Measurements from ENCODE around the gene SPDEF.
A peak's percentile ranks its signal among the peaks of the same experiment; 100 is the strongest.

Gene SPDEF

DNA sequence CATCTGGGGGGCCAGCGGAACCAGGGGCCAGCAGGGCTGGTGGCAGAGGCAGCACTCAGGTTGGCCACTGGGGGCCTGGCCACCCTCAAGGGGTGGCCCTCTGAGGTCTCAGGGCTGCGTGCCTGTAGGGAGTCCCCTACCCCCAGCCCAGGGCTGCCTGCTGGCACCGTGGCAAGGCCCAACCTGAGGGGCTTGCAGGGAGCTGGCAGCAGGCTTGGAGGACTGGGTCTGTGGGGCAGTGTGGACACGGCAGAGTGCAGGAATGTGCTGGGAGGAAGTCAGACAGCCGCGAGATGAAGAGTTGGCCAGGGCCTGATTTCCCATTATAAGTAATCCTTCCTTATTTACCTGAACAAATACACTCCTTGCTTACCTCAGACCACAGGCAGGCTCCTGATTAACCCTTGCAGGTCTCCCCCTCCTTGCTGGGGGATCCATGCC, at the start of gene SPDEF:
TSS of gene SPDEF (minus strand) at position 299 of the 441 bp plus-strand sequence. CDS start 11,874 bp downstream, outside the sequence.
- no peak for DNase-seq (ENCODE audit: low read depth)

DNA sequence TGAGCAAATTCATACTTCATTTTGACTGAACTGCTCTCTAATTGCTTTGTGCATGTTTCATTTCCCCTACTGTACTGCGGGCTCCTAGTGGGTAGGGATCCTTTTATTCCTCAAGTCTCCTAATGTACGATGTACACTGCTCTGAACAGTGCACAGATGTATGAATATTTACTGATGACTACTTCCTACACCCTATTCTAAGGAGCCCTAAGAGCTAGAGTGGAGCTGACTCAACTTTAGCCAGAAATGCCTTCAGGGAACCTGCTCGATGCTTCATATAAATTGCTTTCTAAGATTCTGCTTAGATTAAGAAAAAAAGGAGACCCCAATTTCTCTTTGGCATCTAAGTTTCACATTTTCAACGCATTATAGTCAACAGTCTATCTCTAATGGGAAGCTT, 47.6 kb upstream of the SPDEF start:
- no peak for DNase-seq (ENCODE audit: low read depth)

DNA sequence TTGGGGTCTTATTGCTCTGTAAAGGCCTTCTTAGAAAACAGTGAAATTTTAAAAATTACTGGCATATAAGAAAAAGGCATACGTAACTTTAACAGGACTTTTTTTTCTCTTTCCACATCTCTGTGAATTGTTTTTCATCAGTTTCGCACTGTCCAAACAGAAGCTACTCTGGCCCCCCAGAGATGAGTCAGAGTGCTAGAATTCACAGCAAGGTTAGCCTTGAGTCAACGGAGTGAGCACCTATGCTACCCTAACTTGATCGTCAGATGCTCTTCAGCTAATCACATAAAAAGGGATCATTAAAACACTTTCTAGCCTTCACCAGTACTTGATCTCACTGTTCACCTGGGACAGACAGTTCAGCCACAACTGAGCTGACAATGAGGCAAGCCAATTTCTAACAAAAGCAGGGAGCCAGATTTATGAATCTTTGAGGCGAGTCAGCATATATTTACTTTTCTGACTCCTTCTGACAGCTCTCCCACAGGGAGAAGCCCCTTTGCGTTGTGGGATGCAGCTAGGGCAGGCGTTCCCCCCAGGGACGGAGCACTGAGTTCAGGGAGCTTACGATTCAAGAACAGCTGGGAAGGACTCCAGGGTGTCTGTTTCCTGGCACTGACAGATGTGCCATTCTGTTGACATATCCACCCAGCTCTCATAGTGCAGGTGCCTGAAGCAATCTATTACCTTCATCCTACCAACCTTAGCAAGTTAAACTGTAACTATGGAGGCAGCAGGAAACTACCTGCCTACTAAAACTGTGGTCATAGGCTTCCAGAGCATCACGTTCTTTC, 46.4 kb upstream of the SPDEF start:
- DNase-seq (ENCODE audit: low read depth) = no peak

DNA sequence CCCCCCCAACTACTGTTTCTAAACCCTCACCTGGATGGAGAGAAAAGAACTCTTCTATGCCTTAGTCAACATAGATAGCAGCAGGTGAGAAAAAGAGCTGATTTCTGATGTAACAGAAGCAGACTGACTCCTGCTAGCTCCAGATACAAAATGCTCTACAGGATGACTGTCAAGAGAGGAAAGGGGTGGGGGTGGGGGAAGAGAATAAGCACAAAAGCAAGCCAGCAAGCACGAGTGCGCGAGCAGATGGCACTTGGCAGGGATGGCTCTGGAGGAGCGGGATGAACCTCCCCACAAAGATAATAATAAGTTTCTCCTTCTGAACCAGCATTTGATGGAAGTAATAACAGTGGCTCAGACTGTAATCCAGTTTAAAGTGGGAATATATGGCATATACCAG, 45.6 kb upstream of the SPDEF start:
- DNase-seq (ENCODE audit: low read depth) = no peak

DNA sequence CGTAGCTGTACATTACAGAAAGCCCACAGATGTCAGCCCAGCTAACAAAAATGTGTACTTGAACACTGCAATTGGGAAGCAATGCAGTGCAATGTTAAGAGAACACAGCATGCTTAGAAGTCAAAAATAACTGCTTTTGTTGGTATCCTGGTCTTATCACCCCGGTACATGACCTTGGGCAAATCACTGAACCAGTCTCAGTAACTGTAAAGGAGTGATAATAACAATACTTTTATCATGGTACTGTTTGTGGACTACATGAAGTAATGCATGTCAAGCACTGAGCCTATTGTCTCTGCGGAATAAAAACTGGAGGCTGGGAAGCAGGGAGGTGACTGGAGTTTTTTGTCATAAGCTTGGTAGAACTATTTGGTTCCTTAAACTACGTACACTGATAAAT, 44.7 kb upstream of the SPDEF start:
- no peak for DNase-seq (ENCODE audit: low read depth)

DNA sequence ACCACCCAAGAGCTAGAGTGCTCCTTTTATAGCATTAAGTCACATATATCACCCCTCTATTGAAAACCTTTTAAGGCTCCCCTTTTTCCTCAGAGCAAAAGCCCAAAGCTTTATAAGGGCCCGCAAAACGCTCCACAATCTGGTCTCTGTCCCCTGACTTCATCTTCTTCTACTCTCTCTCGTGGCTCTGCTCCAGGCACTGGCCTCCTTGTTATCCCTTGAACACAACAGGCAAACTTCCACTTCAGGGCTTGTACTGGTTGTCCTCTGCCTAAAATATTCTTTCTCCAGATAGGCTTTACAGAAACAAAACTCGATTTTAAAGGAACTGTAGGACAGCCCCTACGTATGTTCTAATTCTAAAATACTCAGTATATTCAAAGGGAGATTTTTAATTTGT, 44.0 kb upstream of the SPDEF start:
- DNase-seq (ENCODE audit: low read depth) = no peak

DNA sequence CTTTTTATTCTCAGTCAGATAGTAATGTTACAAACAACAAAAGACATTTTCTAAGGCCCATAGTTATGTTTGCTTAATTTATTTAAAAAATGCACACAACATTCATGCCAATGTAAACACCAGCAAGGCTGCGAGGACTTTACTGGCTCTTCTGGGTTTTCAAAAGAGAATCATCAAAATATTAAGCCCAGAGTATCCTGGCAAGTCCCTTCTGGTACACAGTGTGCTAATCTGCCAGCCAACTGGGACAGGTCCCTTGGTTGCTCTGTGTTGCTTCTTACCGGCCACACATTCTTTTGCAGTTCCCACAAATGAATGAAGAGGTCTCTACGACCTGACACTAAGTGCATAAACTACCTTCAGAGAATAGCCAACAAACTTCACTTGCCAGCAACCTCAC, 42.6 kb upstream of the SPDEF start:
- DNase-seq (ENCODE audit: low read depth) = no peak

DNA sequence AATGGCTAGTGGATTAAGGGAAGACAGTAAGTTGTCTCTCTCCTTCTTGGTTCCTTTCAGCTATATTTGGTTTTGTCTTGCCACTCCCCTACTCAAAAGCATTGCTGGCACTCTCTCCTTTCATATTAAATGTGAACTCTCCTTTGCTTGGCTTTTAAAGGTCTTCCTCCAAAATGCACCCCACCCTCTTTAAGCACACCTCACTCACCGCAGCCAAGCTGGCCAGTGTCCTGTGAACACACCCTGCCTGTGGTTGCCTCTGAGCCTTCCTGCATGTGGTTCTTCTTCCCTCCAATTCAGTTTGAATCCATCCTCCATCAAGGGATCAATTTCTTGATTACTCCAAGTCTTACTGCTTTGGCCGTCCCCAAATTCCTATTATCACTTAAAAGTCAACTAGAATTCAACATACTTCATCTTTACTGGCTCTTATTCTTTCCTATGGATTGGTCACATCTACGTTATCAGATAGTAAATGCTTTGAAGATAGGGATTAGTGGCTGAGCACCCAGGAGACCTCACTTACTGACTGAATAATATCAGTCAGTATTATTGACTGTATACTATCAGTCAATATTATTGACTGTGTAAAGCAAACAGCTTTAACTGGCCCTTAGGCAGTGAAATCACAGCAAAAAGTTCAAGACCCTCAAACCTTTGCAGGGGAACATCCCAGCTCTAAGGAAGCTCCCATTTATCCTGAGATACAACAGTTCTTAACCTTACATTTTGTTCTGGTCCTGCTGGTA, 41.6 kb upstream of the SPDEF start:
- DNase-seq (ENCODE audit: low read depth) = no peak

DNA sequence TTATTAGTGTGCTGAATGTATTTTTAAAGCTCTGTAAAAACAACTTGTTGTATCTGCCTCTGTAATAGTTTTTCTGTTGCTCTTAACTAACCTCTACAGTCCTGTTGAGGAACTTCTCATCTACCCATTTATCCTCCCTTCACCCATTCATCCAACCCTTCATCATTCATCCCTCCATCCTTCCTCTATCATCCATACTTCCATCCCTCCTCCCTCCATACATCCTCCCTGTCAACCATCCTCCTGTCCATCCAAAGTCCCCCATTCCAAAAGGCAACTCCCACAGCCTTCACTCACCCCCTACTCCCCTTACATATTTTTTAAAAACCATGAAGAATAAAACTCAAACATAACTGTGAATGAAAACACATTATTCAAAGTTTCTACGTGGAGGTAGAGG, 40.7 kb upstream of the SPDEF start:
- DNase-seq (ENCODE audit: low read depth) = no peak

DNA sequence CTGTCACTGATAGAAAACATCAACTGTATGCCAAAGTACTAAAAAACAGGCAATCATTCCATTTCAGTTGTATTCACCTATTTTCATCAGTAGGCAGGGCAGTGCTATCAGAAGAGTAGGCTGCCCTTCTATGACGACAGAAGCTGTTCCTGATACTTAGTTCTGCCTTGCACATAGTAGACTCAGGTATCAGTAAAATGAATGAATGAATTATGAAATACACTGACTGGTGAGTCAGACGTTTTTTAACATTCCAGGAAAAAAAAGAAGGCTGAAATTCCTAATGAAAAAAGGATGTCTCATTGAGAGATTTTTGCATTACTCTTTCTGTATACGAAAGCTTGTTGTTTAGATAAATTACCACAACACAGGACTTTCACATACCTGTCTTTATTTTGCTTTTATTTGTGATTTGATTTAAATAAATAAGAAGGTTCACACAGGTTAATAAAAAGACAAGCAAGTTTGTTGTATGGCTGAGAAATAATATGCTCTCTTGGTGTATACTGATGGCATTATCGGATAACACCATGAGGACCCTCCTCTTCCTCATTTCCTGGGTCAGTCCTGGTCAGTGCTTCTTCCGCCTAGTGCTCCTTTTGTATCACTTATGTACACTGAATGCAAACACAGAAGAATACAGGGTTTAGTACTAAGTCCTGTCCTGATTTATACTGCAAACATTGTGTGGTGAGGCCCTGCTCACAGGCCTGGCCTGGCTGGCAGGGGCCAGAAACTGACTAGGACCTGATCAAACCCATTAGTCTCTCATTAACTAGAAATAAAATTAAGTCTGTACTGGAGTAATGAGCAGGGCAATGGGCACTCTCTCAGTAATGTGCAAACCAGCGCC, 39.4 kb upstream of the SPDEF start:
- DNase-seq (ENCODE audit: low read depth) = peak; percentile 52

DNA sequence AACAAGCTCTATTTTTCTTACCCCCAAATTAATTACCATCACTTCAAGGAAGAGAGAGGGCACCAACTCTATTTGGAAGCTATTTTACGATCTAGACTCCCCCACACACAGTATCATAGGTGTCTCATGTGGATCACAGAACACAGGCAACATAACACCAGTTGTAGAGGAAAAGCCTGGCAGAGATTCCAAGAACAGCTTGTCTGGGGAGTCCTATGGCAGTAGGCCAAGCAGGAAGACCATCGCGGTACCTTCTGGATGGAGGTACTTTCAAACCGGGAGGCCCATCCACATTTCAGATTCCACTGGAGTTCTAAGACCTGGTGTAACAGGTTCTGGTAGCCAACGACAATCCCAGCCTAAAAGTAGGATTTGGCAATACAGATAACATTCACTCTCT, 37.6 kb upstream of the SPDEF start:
- DNase-seq (ENCODE audit: low read depth) = no peak

DNA sequence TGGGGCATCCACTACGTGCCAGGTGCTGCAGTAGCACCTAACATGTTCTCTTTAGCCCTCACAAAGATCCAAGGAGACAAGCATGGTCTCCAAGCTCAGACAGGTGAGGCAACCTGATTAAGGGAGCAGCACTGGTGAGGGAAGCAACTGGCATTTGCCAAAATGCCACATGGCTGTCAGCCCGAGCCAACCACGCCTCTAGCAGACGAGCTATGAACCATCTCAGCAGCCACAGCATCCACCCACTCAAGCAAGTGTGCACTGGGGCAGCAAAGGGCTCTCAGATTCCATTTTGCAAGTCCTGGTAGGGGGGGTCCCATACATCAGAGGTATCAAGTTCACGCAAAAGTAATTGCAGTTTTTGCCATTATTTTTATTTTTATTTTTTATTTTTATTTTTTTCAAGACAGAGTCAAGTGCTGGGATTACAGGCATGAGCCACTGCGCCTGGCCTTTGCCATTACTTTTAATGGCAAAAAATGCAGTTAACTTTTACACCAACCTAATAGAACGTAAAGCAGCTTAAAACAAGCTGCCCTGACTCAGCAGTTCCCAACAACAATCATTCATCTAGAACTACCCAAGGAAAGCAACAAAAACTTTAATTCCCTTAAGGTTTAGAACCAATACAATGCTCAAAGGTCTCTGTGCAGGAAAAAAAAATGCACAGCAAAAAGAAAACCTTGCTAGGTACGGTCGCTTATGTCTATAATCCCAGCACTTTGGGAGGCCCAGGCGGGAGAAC, 36.3 kb upstream of the SPDEF start:
- DNase-seq (ENCODE audit: low read depth) = no peak

DNA sequence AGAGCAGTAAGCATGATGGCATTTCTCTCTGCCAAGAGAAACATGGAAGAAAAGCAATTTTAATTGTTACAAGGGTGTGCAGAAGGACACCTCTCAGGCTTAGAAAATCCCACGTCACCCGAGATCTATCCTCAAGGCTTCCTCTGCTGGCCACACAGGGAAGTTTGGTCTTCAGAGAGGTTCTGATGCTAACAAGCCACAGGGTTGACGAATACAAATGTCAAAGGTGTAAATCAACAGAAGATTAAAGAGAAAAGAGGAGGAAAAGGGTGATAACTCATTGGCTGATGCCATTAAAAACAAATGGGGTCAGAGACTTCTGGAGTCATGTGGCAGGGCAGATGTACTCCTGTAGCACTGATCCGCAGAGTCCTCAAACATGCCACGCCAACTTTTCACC, 33.6 kb upstream of the SPDEF start:
- no peak for DNase-seq (ENCODE audit: low read depth)

DNA sequence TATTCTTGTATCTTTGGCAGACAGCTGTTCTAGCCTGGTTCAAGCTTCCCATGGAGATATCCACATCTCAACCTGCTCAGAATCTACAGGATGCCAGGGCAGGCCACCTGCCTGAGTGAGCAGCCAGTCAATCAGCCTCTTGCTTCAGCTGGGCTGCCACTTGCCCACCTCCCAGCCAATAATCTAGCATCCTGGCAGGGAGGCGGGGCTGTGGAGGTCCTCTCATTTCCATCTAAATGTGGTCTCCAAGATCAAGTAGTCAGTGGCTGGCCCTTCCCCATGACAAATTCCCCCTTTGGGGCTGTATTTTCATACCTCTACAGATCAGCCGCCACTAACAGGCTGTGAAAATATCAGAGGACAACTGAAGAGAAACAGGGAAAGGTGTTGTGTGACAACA, 33.0 kb upstream of the SPDEF start:
- no peak for DNase-seq (ENCODE audit: low read depth)

DNA sequence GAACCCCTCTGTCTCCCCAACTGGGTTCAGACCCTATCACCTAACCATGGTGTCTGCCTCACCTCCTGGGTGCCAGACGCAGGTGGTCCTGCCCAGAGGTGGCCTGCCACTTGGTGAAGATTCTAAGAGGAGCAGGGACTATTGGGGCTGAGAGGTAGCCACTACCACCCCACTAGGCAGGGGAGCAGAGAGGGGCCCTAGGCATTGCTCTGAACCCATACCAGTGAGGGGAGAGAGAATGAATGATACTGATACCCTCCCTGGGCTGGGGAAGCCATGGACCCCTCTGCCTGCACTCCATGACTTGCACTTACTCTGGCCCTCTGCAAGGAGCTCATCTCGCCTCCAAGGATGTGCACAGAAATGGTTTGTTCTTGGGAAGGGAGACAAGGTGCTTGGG, 31.7 kb upstream of the SPDEF start:
- no peak for DNase-seq (ENCODE audit: low read depth)

DNA sequence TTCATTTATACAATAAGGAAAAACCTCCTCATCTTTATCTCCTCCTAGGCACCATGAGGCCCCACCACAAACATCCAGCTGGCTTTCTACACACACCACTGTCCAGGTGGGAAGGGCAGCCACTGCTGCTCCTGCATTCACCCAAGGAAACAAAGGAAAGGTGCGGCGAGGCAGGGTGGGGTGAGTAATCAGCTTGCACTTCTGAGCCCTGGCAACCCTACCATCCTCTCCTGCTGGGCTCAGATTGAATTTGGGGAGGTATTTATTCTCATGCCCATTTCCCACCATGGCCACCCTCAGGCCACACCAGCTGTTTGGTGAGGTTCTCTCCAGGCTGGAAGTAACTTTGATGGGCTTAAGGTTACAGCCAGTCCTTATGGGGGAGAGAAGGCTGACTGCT, 31.2 kb upstream of the SPDEF start:
- DNase-seq (ENCODE audit: low read depth) = no peak

DNA sequence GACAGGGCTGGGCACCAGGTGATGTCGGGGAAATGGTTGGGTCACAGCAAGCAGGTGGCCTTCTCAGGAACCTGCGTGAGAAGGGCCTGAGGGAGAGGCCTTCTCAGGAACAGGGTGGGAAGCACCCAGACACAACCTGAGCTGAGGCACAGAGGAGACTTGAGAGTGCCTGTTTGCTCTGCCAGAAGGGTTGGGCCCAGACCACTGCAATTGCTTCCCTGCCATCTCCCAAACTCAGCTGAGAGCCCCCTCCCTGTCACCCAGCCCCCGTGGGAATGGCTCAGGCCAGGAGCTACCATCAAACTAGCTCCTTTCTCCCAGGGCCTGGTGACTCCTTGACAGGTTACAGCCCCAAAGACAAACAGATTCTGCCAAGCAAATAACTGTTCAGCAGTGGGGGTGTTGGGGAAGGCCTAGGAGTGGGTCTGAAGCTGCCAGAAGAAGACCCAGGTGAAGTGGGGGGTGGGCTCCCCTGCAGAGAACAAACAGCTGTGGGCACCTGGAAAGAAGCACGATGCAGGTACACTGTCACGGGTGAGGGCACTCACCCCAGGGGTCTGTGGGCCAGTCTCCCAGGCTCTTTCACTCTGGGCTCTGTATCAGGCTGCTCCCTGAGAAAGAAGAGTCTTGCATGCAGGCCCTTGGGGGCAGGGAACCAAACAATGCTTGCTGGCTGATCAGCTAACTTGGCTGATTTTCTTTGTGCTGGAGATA, 30.4 kb upstream of the SPDEF start:
- DNase-seq (ENCODE audit: low read depth) = no peak

DNA sequence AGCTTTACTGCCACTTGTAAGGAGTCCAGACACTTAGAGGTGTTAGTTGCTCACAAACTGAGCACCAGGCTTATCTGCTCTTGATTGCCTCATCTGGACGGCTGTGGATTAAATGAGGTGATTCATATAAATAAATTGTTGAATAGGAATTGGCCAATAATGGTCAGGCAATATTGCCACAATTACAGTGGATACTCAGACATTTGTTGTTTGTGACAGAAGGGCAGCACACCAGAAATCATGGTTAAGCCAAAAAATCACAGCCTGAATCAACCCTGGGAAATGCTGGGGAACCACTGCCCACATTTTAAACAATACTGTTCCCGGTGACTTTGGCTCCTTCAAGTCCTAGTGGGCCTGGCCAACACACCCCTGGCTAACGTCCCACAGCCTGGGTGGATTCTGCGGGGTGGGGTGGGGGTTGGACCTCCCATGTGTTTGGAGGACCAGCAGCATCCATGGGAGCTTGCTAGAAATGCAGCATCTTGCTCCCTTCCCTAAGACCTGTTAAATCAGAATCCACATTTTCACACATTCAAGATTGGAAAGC, 29.5 kb upstream of the SPDEF start:
- DNase-seq (ENCODE audit: low read depth) = peak; percentile 28

DNA sequence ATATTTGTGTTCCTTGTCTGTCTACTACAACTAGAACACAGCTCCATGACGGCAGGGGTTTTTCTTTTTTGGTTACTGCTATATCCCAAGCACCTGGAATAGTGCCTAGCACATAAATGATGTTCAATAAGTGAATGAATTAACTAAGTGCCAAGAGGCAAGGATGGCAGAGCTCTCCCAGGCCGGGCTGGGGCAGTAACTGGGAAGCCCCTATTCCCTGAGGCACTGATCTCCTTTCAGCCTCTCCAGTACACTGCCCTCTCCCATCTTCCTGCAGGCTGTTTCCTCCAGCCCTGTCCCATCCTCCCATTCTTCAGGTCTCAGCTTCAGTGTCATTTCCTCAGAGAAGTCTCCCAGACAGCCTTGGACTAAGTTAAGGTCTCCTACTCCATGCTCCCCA, 29.0 kb upstream of the SPDEF start:
- no peak for DNase-seq (ENCODE audit: low read depth)

DNA sequence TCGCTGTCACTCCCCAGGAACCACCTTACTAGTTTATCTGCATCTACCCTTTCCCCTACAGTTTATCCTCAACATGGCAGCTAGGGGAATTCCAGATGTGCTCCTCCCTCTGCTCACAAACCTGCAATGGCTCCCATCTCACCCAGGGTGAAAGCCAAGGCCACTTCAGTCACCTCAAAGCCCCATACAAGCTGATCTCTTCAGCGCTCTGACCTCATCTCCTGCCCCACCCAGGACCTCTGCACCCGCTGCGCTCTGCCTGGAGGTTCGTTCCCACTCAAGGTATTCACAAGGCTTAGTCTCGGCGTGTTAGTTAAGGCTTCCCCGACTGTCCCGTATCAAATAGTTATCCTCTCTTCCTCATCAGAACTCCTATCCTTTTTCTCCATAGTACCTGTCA, 28.6 kb upstream of the SPDEF start:
- no peak for DNase-seq (ENCODE audit: low read depth)
